Measurements from ENCODE around the gene SLC25A48. TPM values are rescaled to one million over a fixed set of nuclear protein-coding genes. Genes with fewer than 3 reads are reported as not detected.
A peak's percentile ranks its signal among the peaks of the same experiment; 100 is the strongest.
"Not testable (repeated sequence)": the region's sequence is repeated elsewhere in the genome, so short reads cannot be mapped to it uniquely, and the experiment has no call there.

Gene SLC25A48
- total and polyA plus RNA-seq, 2 donors (not counting 1 experiment from before 2014, with no cell fraction given) = not detected

- Histone ChIP-seq H2AFZ (ENCODE audit: low read length) (no peak overlapping the region), H3K4me1 (ENCODE audit: control insufficient read depth, extremely low read depth, insufficient read depth, low read length) (no peaks in the 10 kb centered on the region), H3K79me2 (ENCODE audit: control insufficient read depth, insufficient read depth, low read length) (no peaks in the 10 kb centered on the region), H3K4me3 (replicated peaks in 1 of 4; ENCODE audit: control extremely low read depth in 1 of 4, insufficient read depth in 1 of 4, low read depth in 3 of 4, low read length in 4 of 4) (peak overlapping the region in 1 of 4 experiments; percentile 10), H3K9me3 (ENCODE audit: control insufficient read depth, insufficient read depth, low read depth, low read length) (no peaks in the 10 kb centered on the region), H3K36me3 (ENCODE audit: control insufficient read depth, insufficient read depth, low read length) (no peaks in the 10 kb centered on the region), H3K27ac (ENCODE audit: insufficient read depth, low read length) (no peak overlapping the region), H3K27me3 (ENCODE audit: control insufficient read depth, insufficient read depth, low read length) (peaks cover 12% of the 10 kb centered on the region), H3K9ac (ENCODE audit: insufficient read depth, low read length) (no peak overlapping the region), H3K4me2 (ENCODE audit: extremely low read depth, insufficient read depth, low read length) (peak overlapping the region; percentile 48), H4K20me1 (ENCODE audit: control insufficient read depth, extremely low read depth, insufficient read depth, low read length) (no peaks in the 10 kb centered on the region)
- TF ChIP-seq, protein P1, sequence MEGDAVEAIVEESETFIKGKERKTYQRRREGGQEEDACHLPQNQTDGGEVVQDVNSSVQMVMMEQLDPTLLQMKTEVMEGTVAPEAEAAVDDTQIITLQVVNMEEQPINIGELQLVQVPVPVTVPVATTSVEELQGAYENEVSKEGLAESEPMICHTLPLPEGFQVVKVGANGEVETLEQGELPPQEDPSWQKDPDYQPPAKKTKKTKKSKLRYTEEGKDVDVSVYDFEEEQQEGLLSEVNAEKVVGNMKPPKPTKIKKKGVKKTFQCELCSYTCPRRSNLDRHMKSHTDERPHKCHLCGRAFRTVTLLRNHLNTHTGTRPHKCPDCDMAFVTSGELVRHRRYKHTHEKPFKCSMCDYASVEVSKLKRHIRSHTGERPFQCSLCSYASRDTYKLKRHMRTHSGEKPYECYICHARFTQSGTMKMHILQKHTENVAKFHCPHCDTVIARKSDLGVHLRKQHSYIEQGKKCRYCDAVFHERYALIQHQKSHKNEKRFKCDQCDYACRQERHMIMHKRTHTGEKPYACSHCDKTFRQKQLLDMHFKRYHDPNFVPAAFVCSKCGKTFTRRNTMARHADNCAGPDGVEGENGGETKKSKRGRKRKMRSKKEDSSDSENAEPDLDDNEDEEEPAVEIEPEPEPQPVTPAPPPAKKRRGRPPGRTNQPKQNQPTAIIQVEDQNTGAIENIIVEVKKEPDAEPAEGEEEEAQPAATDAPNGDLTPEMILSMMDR (conservative IDR thresholded peaks at IDR 0.05 in 1 of 2, IDR thresholded peaks at IDR 0.05 in 1 of 2; ENCODE audit: low read depth in 1 of 2, low read length in 2 of 2) = peak in 1 of 2 donors; percentile 69
- TF ChIP-seq EZH2 (IDR thresholded peaks at IDR 0.05; ENCODE audit: low read length, missing control alignments) = no peak
- peak in 1 of 2 donors; percentile 28 for DNase-seq (ENCODE audit: low read depth in 2 of 2)
Measured at GRCh38 chr5:135833961-135834638, 363 bp upstream of the SLC25A48 start.

DNA sequence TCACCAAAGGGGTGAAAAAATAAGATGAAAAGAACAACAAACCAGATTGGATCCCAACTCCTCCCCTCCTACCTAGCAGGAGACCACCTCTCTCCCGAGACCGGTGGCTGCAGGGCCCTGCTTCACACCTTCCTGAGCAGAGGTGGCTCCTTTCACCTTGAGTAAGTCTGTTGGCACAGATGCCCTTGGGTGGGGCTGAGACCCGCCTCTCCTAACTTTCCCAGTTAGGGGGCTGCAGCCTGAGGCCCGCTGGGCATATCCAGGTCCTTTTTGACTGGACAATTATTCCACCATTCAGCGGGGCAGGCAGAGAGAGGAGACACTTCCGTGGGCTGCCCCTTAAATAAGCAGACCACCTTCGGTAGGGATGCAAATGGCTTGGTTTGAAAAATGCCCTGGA lies 1.3 kb downstream of the SLC25A48 start:
- H3K27me3 ChIP-seq (ENCODE audit: control insufficient read depth, insufficient read depth, low read length) = peaks cover 12% of the 10 kb centered on the region
- TF ChIP-seq, protein P1 (conservative IDR thresholded peaks at IDR 0.05 in 1 of 2, IDR thresholded peaks at IDR 0.05 in 1 of 2; ENCODE audit: low read depth in 1 of 2, low read length in 2 of 2) = no peak
- TF ChIP-seq EZH2 (IDR thresholded peaks at IDR 0.05; ENCODE audit: low read length, missing control alignments) = no peak

GRCh38 chr5:135838395-135838794 lies 3.9 kb downstream of the SLC25A48 start:
- peaks cover 12% of the 10 kb centered on the region for H3K27me3 ChIP-seq (ENCODE audit: control insufficient read depth, insufficient read depth, low read length)
- not testable (repeated sequence) for H3K9me3 ChIP-seq (ENCODE audit: control insufficient read depth, insufficient read depth, low read depth, low read length); H2AFZ ChIP-seq (ENCODE audit: low read length); H3K4me2 ChIP-seq (ENCODE audit: extremely low read depth, insufficient read depth, low read length); H3K4me3 ChIP-seq (replicated peaks in 1 of 4; ENCODE audit: control extremely low read depth in 1 of 4, insufficient read depth in 1 of 4, low read depth in 3 of 4, low read length in 4 of 4); H4K20me1 ChIP-seq (ENCODE audit: control insufficient read depth, extremely low read depth, insufficient read depth, low read length); H3K27ac ChIP-seq (ENCODE audit: insufficient read depth, low read length); H3K4me1 ChIP-seq (ENCODE audit: control insufficient read depth, extremely low read depth, insufficient read depth, low read length); H3K79me2 ChIP-seq (ENCODE audit: control insufficient read depth, insufficient read depth, low read length); DNase-seq (ENCODE audit: low read depth in 2 of 2); H3K36me3 ChIP-seq (ENCODE audit: control insufficient read depth, insufficient read depth, low read length); H3K9ac ChIP-seq (ENCODE audit: insufficient read depth, low read length)

More for the DNA sequence above, 1.3 kb downstream of the SLC25A48 start:
- no peaks in the 10 kb centered on the region for H3K4me1 ChIP-seq (ENCODE audit: control insufficient read depth, extremely low read depth, insufficient read depth, low read length)
- no peak overlapping the region for H3K4me3 ChIP-seq (replicated peaks in 1 of 4; ENCODE audit: control extremely low read depth in 1 of 4, insufficient read depth in 1 of 4, low read depth in 3 of 4, low read length in 4 of 4)
- H2AFZ ChIP-seq (ENCODE audit: low read length) = no peak overlapping the region
- no peaks in the 10 kb centered on the region for H3K79me2 ChIP-seq (ENCODE audit: control insufficient read depth, insufficient read depth, low read length)
- H3K27ac ChIP-seq (ENCODE audit: insufficient read depth, low read length) = no peak overlapping the region
- no peaks in the 10 kb centered on the region for H3K9me3 ChIP-seq (ENCODE audit: control insufficient read depth, insufficient read depth, low read depth, low read length)
- no peak for DNase-seq (ENCODE audit: low read depth in 2 of 2)
- no peak overlapping the region for H3K9ac ChIP-seq (ENCODE audit: insufficient read depth, low read length)
- H3K36me3 ChIP-seq (ENCODE audit: control insufficient read depth, insufficient read depth, low read length) = no peaks in the 10 kb centered on the region
- no peaks in the 10 kb centered on the region for H4K20me1 ChIP-seq (ENCODE audit: control insufficient read depth, extremely low read depth, insufficient read depth, low read length)
- no peak overlapping the region for H3K4me2 ChIP-seq (ENCODE audit: extremely low read depth, insufficient read depth, low read length)

Measured in fibroblast of lung (primary cell).